ENCODE results near the gene AFF3. TPM values are rescaled to one million over a fixed set of nuclear protein-coding genes. Genes with fewer than 3 reads are reported as not detected.

Gene AFF3
- total and polyA plus RNA-seq, 2 of the 13 experiments (the other 11 are each of a cell fraction or from before 2014, with no cell fraction given): not detected

GRCh38 chr2:99757611-99758114, 384.7 kb downstream of the AFF3 start:
- in situ Hi-C loops (cut with HindIII; ENCODE audit: extremely low pct_ligation_motif_present, low pct_unique_long_range_greater_than_20kb): no loop called here
- ATAC-seq: no peak
- Histone ChIP-seq H2AFZ (ENCODE audit: low read length) (no peak overlapping the region), H3K4me2 (ENCODE audit: low read depth, low read length) (no peak overlapping the region), H3K4me3 (replicated peaks in 1 of 3; ENCODE audit: insufficient read depth in 1 of 3, low read depth in 2 of 3, low read length in 3 of 3) (no peak overlapping the region), H3K4me1 (ENCODE audit: insufficient read depth, low read length) (no peaks in the 10 kb centered on the region), H3K9me3 (ENCODE audit: low read length) (no peaks in the 10 kb centered on the region), H4K20me1 (ENCODE audit: insufficient read depth, low read length) (no peaks in the 10 kb centered on the region), H3K9ac (ENCODE audit: insufficient read depth, low read depth, low read length) (no peak overlapping the region), H3K27ac (ENCODE audit: extremely low read length, insufficient read depth, low read length) (no peak overlapping the region), H3K36me3 (replicated peaks in 1 of 2; ENCODE audit: control insufficient read depth in 1 of 2, insufficient read depth in 2 of 2, low read length in 2 of 2) (no peaks in the 10 kb centered on the region), H3K27me3 (ENCODE audit: control insufficient read depth in 1 of 2, insufficient read depth in 2 of 2, low read length in 2 of 2) (no peaks in the 10 kb centered on the region), H3K79me2 (ENCODE audit: insufficient read depth, low read length) (no peaks in the 10 kb centered on the region)
- ChIA-PET CTCF (ENCODE audit: low intra/inter-chr PET ratio, low total read pairs) (no interaction called here), POLR2A (interaction anchor here (0.6 kb wide), 1 partner anchor 68 kb away, joined by 4 read pairs; no protein-coding TSS in a partner anchor)
- no peak for DNase-seq (ENCODE audit: low spot score)
- TF ChIP-seq KLF11 (CRISPR knock-in tag; IDR thresholded peaks at IDR 0.05): no peak
- intact Hi-C loops (cut with micrococcal nuclease; ENCODE audit: unreplicated experiment): no loop called here
- FAIRE-seq: no peak
- WGBS (ENCODE audit: low lambda C conversion rate): 14% methylated on average over 3 of the region's 3 CpGs
- no TSS peak for BruUV-seq (replicated peaks)

DNA sequence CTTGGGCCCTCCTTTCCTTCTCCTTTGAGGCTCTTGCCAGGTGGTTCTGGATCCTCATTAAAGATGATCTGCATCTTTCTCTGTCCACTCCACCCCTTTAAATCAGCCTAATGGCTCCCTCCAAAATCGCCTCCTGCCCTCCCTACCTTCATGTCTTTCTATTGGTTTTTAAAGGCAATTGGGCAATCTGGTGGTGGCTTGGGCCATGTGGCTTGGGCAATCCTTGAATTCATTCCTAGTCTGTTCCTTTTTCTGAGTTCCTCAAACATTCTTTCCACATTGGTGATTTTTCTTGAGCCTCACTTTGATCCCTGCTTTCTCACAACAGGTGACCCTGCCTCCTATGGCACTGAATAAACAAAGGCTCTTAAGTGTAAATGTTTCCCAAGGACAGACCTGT, 386.3 kb downstream of the AFF3 start:
- H3K4me3 ChIP-seq (replicated peaks in 1 of 3; ENCODE audit: insufficient read depth in 1 of 3, low read depth in 2 of 3, low read length in 3 of 3): no peak overlapping the region
- no peaks in the 10 kb centered on the region for H3K79me2 ChIP-seq (ENCODE audit: insufficient read depth, low read length)
- ChIA-PET POLR2A (no interaction called here), CTCF (ENCODE audit: low intra/inter-chr PET ratio, low total read pairs) (no interaction called here)
- intact Hi-C loops (cut with micrococcal nuclease; ENCODE audit: unreplicated experiment): no loop called here
- ATAC-seq (no peak), FAIRE-seq (no peak), DNase-seq (ENCODE audit: low spot score) (no peak)
- no TSS peak for BruUV-seq (replicated peaks)
- in situ Hi-C loops (cut with HindIII; ENCODE audit: extremely low pct_ligation_motif_present, low pct_unique_long_range_greater_than_20kb): no loop called here
- no peak overlapping the region for H3K4me2 ChIP-seq (ENCODE audit: low read depth, low read length)
- H3K27me3 ChIP-seq (ENCODE audit: control insufficient read depth in 1 of 2, insufficient read depth in 2 of 2, low read length in 2 of 2): no peaks in the 10 kb centered on the region
- no peaks in the 10 kb centered on the region for H3K9me3 ChIP-seq (ENCODE audit: low read length)
- 0% methylated on average over 1 of the region's 1 CpG for WGBS (ENCODE audit: low lambda C conversion rate)
- H2AFZ ChIP-seq (ENCODE audit: low read length): no peak overlapping the region
- H3K9ac ChIP-seq (ENCODE audit: insufficient read depth, low read depth, low read length): no peak overlapping the region
- no peaks in the 10 kb centered on the region for H3K4me1 ChIP-seq (ENCODE audit: insufficient read depth, low read length)
- H3K27ac ChIP-seq (ENCODE audit: extremely low read length, insufficient read depth, low read length): no peak overlapping the region
- no peaks in the 10 kb centered on the region for H4K20me1 ChIP-seq (ENCODE audit: insufficient read depth, low read length)
- H3K36me3 ChIP-seq (replicated peaks in 1 of 2; ENCODE audit: control insufficient read depth in 1 of 2, insufficient read depth in 2 of 2, low read length in 2 of 2): no peaks in the 10 kb centered on the region
- no peak for TF ChIP-seq GATAD2A (CRISPR knock-in tag; IDR thresholded peaks at IDR 0.05)

DNA sequence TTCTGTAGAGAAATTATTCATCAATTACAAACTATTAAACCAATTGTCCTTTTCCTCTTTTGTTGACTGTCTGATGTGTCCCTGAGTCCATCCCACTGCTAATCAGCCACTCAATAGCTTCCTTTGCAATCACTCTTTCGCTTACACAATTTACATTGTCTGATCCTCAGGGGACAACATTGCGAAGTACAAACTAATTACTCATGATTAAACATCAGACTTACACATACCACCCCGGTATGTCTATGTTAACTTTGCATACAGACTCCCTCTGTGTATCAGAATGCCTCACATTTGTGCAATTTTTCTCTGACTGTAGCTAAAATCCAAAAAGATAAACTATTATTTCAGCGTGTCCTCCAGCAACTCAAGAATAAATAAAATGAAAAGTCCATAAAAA, 388.2 kb downstream of the AFF3 start:
- Histone ChIP-seq H3K4me1 (ENCODE audit: insufficient read depth, low read length) (no peaks in the 10 kb centered on the region), H3K9me3 (ENCODE audit: low read length) (no peaks in the 10 kb centered on the region), H2AFZ (ENCODE audit: low read length) (no peak overlapping the region), H3K36me3 (replicated peaks in 1 of 2; ENCODE audit: control insufficient read depth in 1 of 2, insufficient read depth in 2 of 2, low read length in 2 of 2) (no peaks in the 10 kb centered on the region), H3K4me2 (ENCODE audit: low read depth, low read length) (no peak overlapping the region), H3K4me3 (replicated peaks in 1 of 3; ENCODE audit: insufficient read depth in 1 of 3, low read depth in 2 of 3, low read length in 3 of 3) (no peak overlapping the region), H3K79me2 (ENCODE audit: insufficient read depth, low read length) (no peaks in the 10 kb centered on the region), H3K27me3 (ENCODE audit: control insufficient read depth in 1 of 2, insufficient read depth in 2 of 2, low read length in 2 of 2) (no peaks in the 10 kb centered on the region), H3K27ac (ENCODE audit: extremely low read length, insufficient read depth, low read length) (no peak overlapping the region), H4K20me1 (ENCODE audit: insufficient read depth, low read length) (no peaks in the 10 kb centered on the region), H3K9ac (ENCODE audit: insufficient read depth, low read depth, low read length) (no peak overlapping the region)
- CTCF ChIA-PET (ENCODE audit: low intra/inter-chr PET ratio, low total read pairs): no interaction called here
- WGBS (ENCODE audit: low lambda C conversion rate): 10% methylated on average over 4 of the region's 4 CpGs
- DNase-seq (ENCODE audit: low spot score): no peak
- in situ Hi-C loops (cut with HindIII; ENCODE audit: extremely low pct_ligation_motif_present, low pct_unique_long_range_greater_than_20kb): no loop called here
- intact Hi-C loops (cut with micrococcal nuclease; ENCODE audit: unreplicated experiment): no loop called here
- no TSS peak for BruUV-seq (replicated peaks)
- ATAC-seq: no peak
- POLR2A ChIA-PET: no interaction called here
- no peak for FAIRE-seq
- no peak for TF ChIP-seq KDM6A (CRISPR knock-in tag; IDR thresholded peaks at IDR 0.05; ENCODE audit: low read depth)
- no peak for TF ChIP-seq ZBTB25 (CRISPR knock-in tag; IDR thresholded peaks at IDR 0.05)
- no peak for TF ChIP-seq ARID3A (IDR thresholded peaks at IDR 0.05; ENCODE audit: low read depth, low read length)
- TF ChIP-seq HCFC1 (IDR thresholded peaks at IDR 0.05; ENCODE audit: low read depth, low read length): no peak
- no peak for TF ChIP-seq SATB2 (CRISPR knock-in tag; IDR thresholded peaks at IDR 0.05)
- TF ChIP-seq NPAS2 (CRISPR knock-in tag; IDR thresholded peaks at IDR 0.05; ENCODE audit: borderline replicate concordance): no peak
- no peak for TF ChIP-seq SMAD9 (CRISPR knock-in tag; IDR thresholded peaks at IDR 0.05)
- TF ChIP-seq ZNF678 (CRISPR knock-in tag; IDR thresholded peaks at IDR 0.05): no peak

Data from HepG2 (cell line).